ENCODE data around the gene ADAM17.
"Not testable (repeated sequence)": the region's sequence is repeated elsewhere in the genome, so short reads cannot be mapped to it uniquely, and the experiment has no call there.

ADAM17 gene

DNA sequence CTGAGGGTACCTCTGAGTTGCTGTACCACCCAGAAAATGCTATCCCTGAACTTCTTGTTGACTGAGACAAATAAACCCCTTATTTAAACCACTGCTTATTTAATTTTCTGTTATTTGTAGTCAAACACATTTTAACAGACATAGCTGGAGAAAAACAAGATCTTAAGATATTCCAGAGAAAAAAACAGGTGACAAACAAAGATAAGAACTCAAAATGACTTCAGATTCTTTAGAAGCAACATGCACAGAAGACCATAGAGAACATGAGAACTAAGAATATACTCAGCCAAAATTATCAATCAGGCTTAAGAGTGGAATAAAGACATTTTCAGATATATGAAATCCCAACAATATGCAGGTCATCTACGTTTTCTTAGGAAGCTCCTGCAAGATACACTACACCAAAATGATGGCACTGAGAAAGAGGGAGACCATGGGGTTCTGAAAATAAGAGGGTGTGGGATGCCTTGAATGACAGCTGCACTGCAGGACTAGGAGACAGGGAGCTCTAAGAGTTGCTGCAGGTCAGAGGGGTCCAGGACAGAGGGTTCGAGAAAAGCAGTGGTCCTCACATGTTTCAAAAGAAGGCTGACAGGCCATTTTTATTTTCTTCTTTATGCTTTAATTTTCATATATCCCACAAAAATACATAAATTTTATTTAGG lies 38.4 kb downstream of the ADAM17 start:
- Mint-ChIP-seq H3K9me3 (no peaks in the 10 kb centered on the region), H3K36me3 (peaks cover 49% of the 10 kb centered on the region), H3K27me3 (no peaks in the 10 kb centered on the region), H3K4me1 (no peaks in the 10 kb centered on the region), H3K27ac (peak overlapping the region; percentile 66), H3K4me3 (no peak overlapping the region)
- no peak for ATAC-seq

DNA sequence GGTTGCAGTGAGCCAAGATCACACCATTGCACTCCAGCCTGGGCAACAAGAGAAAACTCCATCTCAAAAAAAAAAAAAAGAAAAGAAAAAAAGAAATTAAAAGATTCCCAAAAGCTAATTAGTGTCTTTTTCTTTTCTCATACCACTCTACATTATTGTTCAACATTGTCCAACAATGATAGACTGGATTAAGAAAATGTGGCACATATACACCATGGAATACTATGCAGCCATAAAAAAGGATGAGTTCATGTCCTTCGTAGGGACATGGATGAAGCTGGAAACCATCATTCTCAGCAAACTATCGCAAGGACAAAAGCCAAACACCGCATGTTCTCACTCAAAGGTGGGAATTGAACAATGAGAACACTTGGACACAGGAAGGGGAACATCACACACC lies 41.7 kb downstream of the ADAM17 start:
- not testable (repeated sequence) for H3K27ac Mint-ChIP-seq, H3K27me3 Mint-ChIP-seq, H3K4me3 Mint-ChIP-seq, H3K9me3 Mint-ChIP-seq, H3K4me1 Mint-ChIP-seq, ATAC-seq
- peaks cover 53% of the 10 kb centered on the region for H3K36me3 Mint-ChIP-seq

DNA sequence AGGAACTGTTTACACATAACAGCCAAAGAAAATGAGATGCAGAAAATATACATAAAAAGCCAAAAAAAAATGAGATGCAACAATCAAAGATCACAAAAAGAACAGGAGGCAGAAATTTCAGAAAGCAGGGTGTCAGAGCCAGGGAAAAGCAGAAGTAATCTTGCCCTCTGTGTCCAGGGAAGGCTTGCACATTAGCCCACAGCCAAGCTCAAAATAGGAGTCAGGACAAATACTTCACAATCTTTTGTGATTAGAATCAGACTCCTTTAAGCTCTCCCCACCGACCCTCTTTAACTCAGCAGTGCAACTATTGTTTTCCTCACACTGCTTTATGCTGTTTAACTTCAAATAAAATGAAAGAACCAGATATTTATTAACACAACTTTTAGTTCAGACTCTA lies 46.7 kb downstream of the ADAM17 start:
- peaks cover 57% of the 10 kb centered on the region for H3K36me3 Mint-ChIP-seq
- H3K4me3 Mint-ChIP-seq = no peak overlapping the region
- H3K27ac Mint-ChIP-seq = peak overlapping the region; percentile 2

DNA sequence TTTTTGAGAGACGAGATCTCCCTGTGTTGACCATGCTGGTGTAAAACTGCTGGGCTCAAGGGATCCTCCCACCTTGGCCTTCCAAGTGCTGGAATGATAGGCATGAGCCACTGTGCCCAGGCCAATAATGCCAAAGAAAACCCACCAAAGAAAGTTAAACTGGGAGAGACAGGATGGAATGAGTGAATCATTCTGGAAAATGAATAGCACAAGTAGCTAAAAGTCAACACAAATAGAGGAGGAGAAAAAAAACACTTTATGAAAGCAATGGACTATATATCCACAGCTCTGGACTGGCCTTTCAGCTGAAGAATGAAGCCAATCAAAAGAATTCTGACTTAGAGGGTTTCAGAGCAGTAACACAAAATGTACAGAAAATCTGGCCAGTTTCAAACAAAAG lies 57.4 kb downstream of the ADAM17 start:
- Mint-ChIP-seq H3K4me1 (peaks cover 10% of the 10 kb centered on the region), H3K36me3 (peaks cover 66% of the 10 kb centered on the region), H3K9me3 (no peaks in the 10 kb centered on the region), H3K4me3 (no peak overlapping the region), H3K27ac (no peak overlapping the region), H3K27me3 (no peaks in the 10 kb centered on the region)
- ATAC-seq = no peak

More for the DNA sequence above, 46.7 kb downstream of the ADAM17 start:
- Mint-ChIP-seq H3K4me1 (peaks cover 10% of the 10 kb centered on the region), H3K9me3 (no peaks in the 10 kb centered on the region), H3K27me3 (no peaks in the 10 kb centered on the region)
- no peak for ATAC-seq

DNA sequence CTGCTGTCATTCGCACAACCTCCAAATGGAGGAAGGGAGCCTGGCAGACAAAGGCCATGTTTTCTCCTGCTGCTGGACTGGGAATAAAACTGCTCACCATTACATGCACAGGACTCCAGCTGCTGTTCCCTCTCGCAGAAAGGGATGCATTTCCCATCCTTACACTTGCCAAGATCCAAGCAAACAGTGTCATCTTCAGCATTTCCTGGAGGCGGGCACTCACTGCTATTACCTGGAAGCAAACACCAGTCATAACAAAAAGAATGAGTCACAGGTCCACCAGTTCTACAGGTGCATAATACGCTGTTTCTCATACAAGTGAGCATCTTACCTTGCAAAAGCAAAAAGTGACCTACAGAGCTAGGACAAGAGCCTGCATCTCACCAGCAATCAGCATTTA lies 58.6 kb downstream of the ADAM17 start:
- H3K4me3 Mint-ChIP-seq = no peak overlapping the region
- ATAC-seq = no peak

DNA sequence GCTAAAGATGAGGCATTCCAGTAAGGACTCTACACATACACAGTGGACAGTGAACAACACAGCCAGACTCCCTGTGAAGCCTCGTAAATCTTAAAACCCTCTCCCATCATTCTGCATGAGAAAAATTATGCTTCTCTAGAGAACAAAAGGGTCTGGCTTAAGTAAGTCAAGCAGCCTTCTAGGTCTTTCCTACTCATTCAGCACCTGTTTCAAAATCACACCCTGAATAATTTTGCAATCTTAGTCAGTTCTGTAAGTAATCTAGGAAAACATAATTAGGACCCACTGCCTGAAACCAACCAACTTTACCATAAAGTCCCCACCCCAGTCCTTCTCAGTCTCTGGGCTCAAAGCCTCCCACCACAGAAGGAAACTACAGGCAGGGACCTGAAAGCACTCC lies 61.5 kb downstream of the ADAM17 start:
- peak overlapping the region; percentile 77 for H3K27ac Mint-ChIP-seq
- peaks cover 54% of the 10 kb centered on the region for H3K36me3 Mint-ChIP-seq
- H3K9me3 Mint-ChIP-seq = no peaks in the 10 kb centered on the region
- ATAC-seq = no peak
- no peaks in the 10 kb centered on the region for H3K27me3 Mint-ChIP-seq
- peaks cover 5% of the 10 kb centered on the region for H3K4me1 Mint-ChIP-seq
- H3K4me3 Mint-ChIP-seq = no peak overlapping the region

More for the DNA sequence above, 58.6 kb downstream of the ADAM17 start:
- Mint-ChIP-seq H3K4me1 (peaks cover 10% of the 10 kb centered on the region), H3K9me3 (no peaks in the 10 kb centered on the region), H3K27me3 (no peaks in the 10 kb centered on the region), H3K36me3 (peaks cover 62% of the 10 kb centered on the region), H3K27ac (no peak overlapping the region)

DNA sequence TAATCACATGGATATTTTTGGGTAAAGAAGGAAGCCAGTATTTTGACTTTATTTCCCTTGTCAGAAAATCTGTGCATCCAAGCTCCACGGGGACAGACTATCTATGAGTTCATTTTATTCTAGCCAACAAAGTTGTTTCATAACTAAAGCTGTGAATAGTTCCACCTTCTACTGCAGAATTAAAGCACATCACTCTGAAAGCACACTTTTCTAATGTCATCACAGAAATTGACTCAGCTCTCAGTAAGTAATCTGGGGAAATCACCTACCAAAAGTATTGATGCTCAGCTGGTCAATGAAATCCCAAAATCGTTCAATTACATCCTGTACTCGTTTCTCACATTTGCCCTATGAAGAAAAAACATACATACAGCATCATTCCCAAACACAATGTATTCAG lies 62.2 kb downstream of the ADAM17 start:
- Mint-ChIP-seq H3K27me3 (no peaks in the 10 kb centered on the region), H3K27ac (peak overlapping the region; percentile 77), H3K4me3 (no peak overlapping the region), H3K9me3 (no peaks in the 10 kb centered on the region), H3K4me1 (peaks cover 5% of the 10 kb centered on the region), H3K36me3 (peaks cover 54% of the 10 kb centered on the region)
- no peak for ATAC-seq

DNA sequence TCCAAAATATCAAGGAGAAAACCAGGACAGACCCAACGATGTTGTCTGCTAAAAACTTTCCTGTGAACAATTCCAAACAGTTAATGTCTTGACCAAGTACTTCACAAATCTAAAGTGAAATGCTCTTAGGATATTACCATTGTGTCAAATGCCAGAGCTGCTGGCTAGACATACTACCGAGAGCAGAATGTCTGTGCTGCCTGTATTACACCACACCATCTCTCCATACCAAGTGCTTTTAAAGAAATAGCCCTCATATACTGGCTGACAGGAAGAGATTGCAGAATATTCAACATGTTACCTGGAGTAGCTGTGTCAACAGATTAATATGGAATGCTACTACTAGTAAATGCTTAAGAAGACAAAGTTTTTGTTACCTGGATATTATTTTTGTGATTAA lies 62.7 kb downstream of the ADAM17 start:
- Mint-ChIP-seq H3K4me1 (peaks cover 5% of the 10 kb centered on the region), H3K27me3 (no peaks in the 10 kb centered on the region), H3K9me3 (no peaks in the 10 kb centered on the region), H3K4me3 (no peak overlapping the region), H3K27ac (peak overlapping the region; percentile 77), H3K36me3 (peaks cover 56% of the 10 kb centered on the region)
- no peak for ATAC-seq

DNA sequence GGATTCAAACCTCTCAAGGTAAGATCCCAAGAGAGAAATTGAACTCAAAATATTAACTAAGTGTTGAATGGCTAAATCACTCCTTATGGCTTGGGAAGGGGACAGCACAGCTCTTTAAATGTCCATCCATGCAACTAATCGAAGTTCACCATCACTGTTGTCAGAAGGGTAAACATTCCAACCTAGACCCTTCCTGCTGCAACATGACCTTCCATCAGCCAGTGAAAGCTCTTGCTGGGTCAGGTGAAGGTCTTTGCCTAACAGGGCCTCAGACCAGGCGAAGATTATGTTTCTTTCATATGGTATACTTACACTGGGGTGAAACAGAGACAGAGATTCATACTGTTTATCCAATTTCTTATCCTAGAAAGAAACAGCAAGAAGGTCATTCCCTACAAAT lies 64.8 kb downstream of the ADAM17 start:
- Mint-ChIP-seq H3K27me3 (no peaks in the 10 kb centered on the region), H3K36me3 (peaks cover 50% of the 10 kb centered on the region), H3K4me1 (peaks cover 5% of the 10 kb centered on the region), H3K27ac (no peak overlapping the region), H3K4me3 (no peak overlapping the region), H3K9me3 (no peaks in the 10 kb centered on the region)
- ATAC-seq = no peak

DNA sequence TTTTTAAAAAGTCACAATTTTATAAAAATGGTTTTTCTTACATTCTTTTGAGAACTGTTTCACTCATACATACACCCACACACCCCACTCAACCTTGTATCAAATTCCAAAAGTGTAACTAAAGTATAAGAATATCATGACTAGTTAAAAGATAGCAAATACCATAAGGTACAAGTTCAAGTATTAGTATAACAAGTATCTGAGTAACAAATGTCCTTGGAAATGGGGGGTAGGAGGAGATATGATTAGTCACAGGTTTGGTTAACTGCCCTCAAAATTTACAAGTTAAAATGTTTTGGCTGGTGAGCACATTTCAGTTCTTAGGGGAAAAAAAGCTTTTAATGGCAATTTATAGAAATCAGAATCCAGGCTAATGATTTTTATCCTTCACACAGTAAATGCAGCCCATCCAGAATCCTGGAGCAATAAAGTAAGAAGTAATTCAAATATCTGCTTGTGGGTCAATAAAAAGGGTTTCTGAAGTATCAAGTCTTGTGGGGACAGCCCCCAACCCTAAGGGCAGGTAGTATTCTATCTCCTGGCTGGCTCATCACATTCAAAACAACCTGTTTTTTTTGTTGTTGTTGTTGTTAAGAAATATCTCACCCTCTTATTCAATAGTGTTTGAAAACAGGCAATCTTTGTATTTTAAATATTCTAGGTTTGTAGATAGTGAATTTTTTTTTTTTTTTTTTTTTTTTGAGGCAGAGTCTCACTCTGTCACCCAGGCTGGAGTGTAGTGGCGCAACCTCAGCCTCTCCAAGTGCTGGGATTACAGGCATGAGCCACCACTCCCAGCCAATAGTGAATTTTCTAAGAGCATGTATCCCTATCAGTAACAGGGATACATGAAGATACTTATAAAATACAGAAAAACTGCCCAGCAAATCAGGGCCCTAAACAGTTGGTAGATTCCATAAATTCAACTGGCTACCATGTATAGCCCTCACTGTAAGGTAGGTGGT lies 66.8 kb downstream of the ADAM17 start:
- Mint-ChIP-seq H3K36me3 (peaks cover 54% of the 10 kb centered on the region), H3K4me1 (peaks cover 4% of the 10 kb centered on the region), H3K27me3 (no peaks in the 10 kb centered on the region), H3K27ac (no peak overlapping the region), H3K9me3 (no peaks in the 10 kb centered on the region), H3K4me3 (no peak overlapping the region)
- ATAC-seq = no peak

DNA sequence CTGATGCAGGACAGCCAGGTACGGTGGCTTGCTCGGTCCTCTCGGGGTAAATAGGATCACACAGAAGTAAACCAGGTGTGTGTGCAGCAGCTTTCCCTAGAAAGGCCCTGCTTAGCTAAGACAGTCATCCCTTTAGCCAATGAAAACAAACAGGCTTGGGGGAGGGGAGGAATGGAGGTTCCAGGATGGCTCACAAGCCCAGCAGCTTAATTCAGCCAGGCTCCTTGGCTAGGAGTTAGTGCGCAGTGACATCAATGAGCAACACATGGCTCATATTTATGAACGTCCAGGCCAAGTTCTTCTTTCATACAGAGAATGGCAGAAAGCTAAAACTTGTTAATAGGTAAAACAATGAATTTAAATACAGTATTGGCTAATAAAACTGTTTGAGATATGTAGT lies 71.1 kb downstream of the ADAM17 start:
- Mint-ChIP-seq H3K27ac (peak overlapping the region; percentile 24), H3K4me1 (peaks cover 14% of the 10 kb centered on the region), H3K4me3 (no peak overlapping the region), H3K9me3 (no peaks in the 10 kb centered on the region), H3K27me3 (no peaks in the 10 kb centered on the region), H3K36me3 (peaks cover 49% of the 10 kb centered on the region)
- no peak for ATAC-seq

DNA sequence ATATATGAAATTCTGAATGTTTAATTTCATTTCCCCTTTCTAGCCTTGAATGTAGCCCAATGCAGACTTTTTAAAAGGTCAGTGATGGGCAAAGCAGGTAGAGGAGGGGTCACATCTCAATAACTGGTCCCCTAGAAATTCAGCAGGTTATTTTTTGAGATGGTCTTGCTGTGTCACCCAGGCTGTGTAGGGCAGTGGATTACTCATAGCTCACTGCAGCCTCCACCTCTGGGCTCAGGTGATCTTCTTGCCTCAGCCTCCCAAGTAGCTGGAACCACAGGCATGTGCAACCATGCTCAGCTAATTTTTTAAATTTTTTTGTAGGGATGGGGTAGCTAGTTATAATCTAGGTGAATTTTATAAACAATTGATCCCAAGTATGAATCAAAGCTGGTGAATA lies 72.5 kb downstream of the ADAM17 start:
- no peak overlapping the region for H3K4me3 Mint-ChIP-seq

DNA sequence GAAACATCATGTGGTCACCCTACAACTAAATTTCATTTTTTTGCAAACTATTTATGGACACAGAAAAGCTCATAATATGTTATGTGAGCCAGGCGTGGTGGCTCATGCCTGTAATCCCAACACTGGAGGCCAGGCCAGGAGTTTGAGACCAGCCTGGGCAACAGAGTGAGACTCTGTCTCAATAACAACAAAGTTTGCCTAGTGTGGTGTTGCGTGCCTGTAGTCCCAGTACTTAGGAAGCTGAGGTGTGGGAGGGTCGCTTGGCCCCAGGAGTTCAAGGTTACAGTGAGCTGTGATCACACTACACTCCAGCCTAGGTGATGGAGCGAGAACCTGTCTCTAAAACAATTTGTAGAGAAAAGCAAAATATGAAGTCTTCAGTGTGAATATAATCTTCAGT lies 75.5 kb downstream of the ADAM17 start:
- no peak overlapping the region for H3K27ac Mint-ChIP-seq
- no peaks in the 10 kb centered on the region for H3K27me3 Mint-ChIP-seq
- no peak overlapping the region for H3K4me3 Mint-ChIP-seq
- ATAC-seq = no peak
- peaks cover 52% of the 10 kb centered on the region for H3K36me3 Mint-ChIP-seq
- H3K9me3 Mint-ChIP-seq = no peaks in the 10 kb centered on the region
- H3K4me1 Mint-ChIP-seq = peaks cover 53% of the 10 kb centered on the region

More for the DNA sequence above, 72.5 kb downstream of the ADAM17 start:
- H3K27me3 Mint-ChIP-seq = no peaks in the 10 kb centered on the region
- peaks cover 56% of the 10 kb centered on the region for H3K36me3 Mint-ChIP-seq
- no peak for ATAC-seq
- no peaks in the 10 kb centered on the region for H3K9me3 Mint-ChIP-seq
- peak overlapping the region; percentile 48 for H3K27ac Mint-ChIP-seq
- H3K4me1 Mint-ChIP-seq = peaks cover 28% of the 10 kb centered on the region

DNA sequence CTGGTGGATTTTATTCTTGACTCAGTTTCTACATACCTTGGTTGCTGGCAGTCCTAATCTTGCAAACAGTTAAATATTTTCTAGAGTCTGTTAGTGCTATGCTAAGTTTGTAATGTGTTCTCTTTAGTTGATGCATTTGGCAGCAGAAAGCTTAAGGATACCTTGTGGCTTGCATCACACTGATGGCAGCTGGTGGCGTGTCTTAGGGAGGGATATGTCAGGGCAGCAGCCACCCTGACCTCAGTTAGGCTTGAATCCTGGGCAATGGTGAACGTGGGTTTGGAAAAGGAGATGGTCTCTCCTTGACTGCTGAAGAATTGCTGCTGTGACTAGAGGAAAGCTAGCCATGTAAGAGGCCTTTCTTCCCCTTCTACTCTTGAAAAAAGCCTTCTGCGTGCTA lies 77.1 kb downstream of the ADAM17 start:
- H3K36me3 Mint-ChIP-seq = peaks cover 37% of the 10 kb centered on the region
- no peak overlapping the region for H3K4me3 Mint-ChIP-seq
- H3K27me3 Mint-ChIP-seq = no peaks in the 10 kb centered on the region
- H3K27ac Mint-ChIP-seq = no peak overlapping the region
- H3K9me3 Mint-ChIP-seq = no peaks in the 10 kb centered on the region
- no peak for ATAC-seq
- H3K4me1 Mint-ChIP-seq = peaks cover 57% of the 10 kb centered on the region

DNA sequence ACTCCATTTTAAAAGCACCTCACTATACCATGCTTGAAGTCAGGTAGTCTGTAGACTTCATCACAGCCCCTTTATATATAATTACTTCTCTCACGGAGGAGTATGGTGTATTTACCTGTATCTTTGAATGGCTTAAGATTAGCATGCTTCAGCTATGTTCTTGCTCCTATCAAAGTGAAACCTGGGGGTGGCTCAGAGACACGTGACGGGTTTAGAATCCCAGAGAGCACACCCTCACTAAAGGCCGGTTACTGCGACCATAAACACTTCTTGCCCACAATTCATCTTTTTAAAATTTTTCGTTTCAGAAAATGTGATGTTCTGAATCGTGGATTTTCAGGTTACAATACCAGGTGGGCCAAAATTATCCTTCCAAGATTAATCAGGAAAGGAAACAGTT lies 77.7 kb downstream of the ADAM17 start:
- no peaks in the 10 kb centered on the region for H3K27me3 Mint-ChIP-seq
- no peaks in the 10 kb centered on the region for H3K9me3 Mint-ChIP-seq
- H3K27ac Mint-ChIP-seq = no peak overlapping the region
- peaks cover 40% of the 10 kb centered on the region for H3K36me3 Mint-ChIP-seq
- H3K4me3 Mint-ChIP-seq = no peak overlapping the region
- no peak for ATAC-seq
- peaks cover 62% of the 10 kb centered on the region for H3K4me1 Mint-ChIP-seq

Data from stimulated activated memory B cell treated with anti-CD40 and anti-IgM and Interleukin-4, amounts not matched to agents 10 μg/mL and 1 μg/mL and 100 μg/mL, for 72 hours (primary cell).